Nephron (organoid): ENCODE data around the gene GRM5.

Experiments used
- H3K27ac Mint-ChIP-seq, 3 experiments: 2 replicates each; pipeline ENCODE4 v1.8.0; 2020; ENCODE audit warnings: mixed read lengths in 3 of 3, mild to moderate bottlenecking in 2 of 3, moderate library complexity in 1 of 3
- H3K27me3 Mint-ChIP-seq: 2 replicates; pipeline ENCODE4 v1.8.0; 2021; ENCODE audit warnings: low read depth, mild to moderate bottlenecking, moderate library complexity, mixed read lengths
- H3K36me3 Mint-ChIP-seq: 2 replicates; pipeline ENCODE4 v1.8.0; 2020; ENCODE audit warnings: low read depth, mixed read lengths
- H3K4me1 Mint-ChIP-seq: 2 replicates; pipeline ENCODE4 v1.8.0; 2020; ENCODE audit warnings: mixed read lengths
- H3K4me3 Mint-ChIP-seq, 3 experiments: 2 replicates each; pipeline ENCODE4 v1.8.0; 2020; ENCODE audit warnings: mild to moderate bottlenecking in 3 of 3, mixed read lengths in 3 of 3, moderate library complexity in 2 of 3
- H3K9me3 Mint-ChIP-seq: 2 replicates; pipeline ENCODE4 v1.8.0; 2020; ENCODE audit warnings: mixed read lengths
- CTCF ChIP-seq, 3 experiments: fragments of 200-600 bp; sonication (generic); IDR thresholded peaks; one replicate each; pipeline ENCODE4 v1.5.0; 2021; ENCODE audit warnings: antibody characterized with exemption in 3 of 3; ENCODE audit not compliant: unreplicated experiment in 3 of 3

Gene GRM5

GRCh38 chr11:88596786-88597185 lies 469.0 kb downstream of the GRM5 start:
- no peaks in the 10 kb centered on the region for H3K27me3 Mint-ChIP-seq
- peaks cover under 1% of the 10 kb centered on the region for H3K4me1 Mint-ChIP-seq

GRCh38 chr11:88594274-88594950 lies 471.4 kb downstream of the GRM5 start:
- Mint-ChIP-seq H3K36me3 (no peaks in the 10 kb centered on the region), H3K27ac (no peak overlapping the region), H3K4me3 (no peak overlapping the region), H3K27me3 (no peaks in the 10 kb centered on the region), H3K9me3 (no peaks in the 10 kb centered on the region), H3K4me1 (no peaks in the 10 kb centered on the region)
- no peak for TF ChIP-seq CTCF (IDR thresholded peaks at IDR 0.05; ENCODE audit: unreplicated experiment in 3 of 3)

More at GRCh38 chr11:88596786-88597185, 469.0 kb downstream of the GRM5 start:
- Mint-ChIP-seq H3K9me3 (no peaks in the 10 kb centered on the region), H3K36me3 (no peaks in the 10 kb centered on the region), H3K27ac (no peak overlapping the region), H3K4me3 (no peak overlapping the region)
- no peak for TF ChIP-seq CTCF (IDR thresholded peaks at IDR 0.05; ENCODE audit: unreplicated experiment in 3 of 3)

- Mint-ChIP-seq H3K4me1 (peaks cover 16% of the 10 kb centered on the region), H3K27ac (no peak overlapping the region), H3K9me3 (no peaks in the 10 kb centered on the region), H3K27me3 (no peaks in the 10 kb centered on the region), H3K36me3 (no peaks in the 10 kb centered on the region), H3K4me3 (no peak overlapping the region)
- TF ChIP-seq CTCF (IDR thresholded peaks at IDR 0.05; ENCODE audit: unreplicated experiment in 3 of 3): no peak
Observed at GRCh38 chr11:88590361-88590760, 475.4 kb downstream of the GRM5 start.

GRCh38 chr11:88583251-88583650 lies 482.5 kb downstream of the GRM5 start:
- Mint-ChIP-seq H3K36me3 (no peaks in the 10 kb centered on the region), H3K27ac (no peak overlapping the region), H3K27me3 (no peaks in the 10 kb centered on the region), H3K4me3 (no peak overlapping the region), H3K9me3 (no peaks in the 10 kb centered on the region), H3K4me1 (peaks cover 18% of the 10 kb centered on the region)
- no peak for TF ChIP-seq CTCF (IDR thresholded peaks at IDR 0.05; ENCODE audit: unreplicated experiment in 3 of 3)

- no peak overlapping the region for H3K4me3 Mint-ChIP-seq
- H3K27ac Mint-ChIP-seq: no peak overlapping the region
- H3K27me3 Mint-ChIP-seq: no peaks in the 10 kb centered on the region
- peaks cover 10% of the 10 kb centered on the region for H3K4me1 Mint-ChIP-seq
- no peaks in the 10 kb centered on the region for H3K36me3 Mint-ChIP-seq
- no peak for TF ChIP-seq CTCF (IDR thresholded peaks at IDR 0.05; ENCODE audit: unreplicated experiment in 3 of 3)
- H3K9me3 Mint-ChIP-seq: no peaks in the 10 kb centered on the region
Observed at GRCh38 chr11:88579466-88579865, 486.3 kb downstream of the GRM5 start.

- no peak for TF ChIP-seq CTCF (IDR thresholded peaks at IDR 0.05; ENCODE audit: unreplicated experiment in 3 of 3)
- H3K4me1 Mint-ChIP-seq: peaks cover 10% of the 10 kb centered on the region
- H3K27ac Mint-ChIP-seq: peak overlapping the region; percentile 48 to 74 (median 62)
- H3K4me3 Mint-ChIP-seq: no peak overlapping the region
- H3K36me3 Mint-ChIP-seq: no peaks in the 10 kb centered on the region
- H3K9me3 Mint-ChIP-seq: no peaks in the 10 kb centered on the region
- H3K27me3 Mint-ChIP-seq: no peaks in the 10 kb centered on the region
Observed at GRCh38 chr11:88576741-88577140, 489.0 kb downstream of the GRM5 start.
